ENCODE measurements around the gene TNFRSF25.
"Not testable (repeated sequence)": the region's sequence is repeated elsewhere in the genome, so short reads cannot be mapped to it uniquely, and the experiment has no call there.

TNFRSF25 gene

DNA sequence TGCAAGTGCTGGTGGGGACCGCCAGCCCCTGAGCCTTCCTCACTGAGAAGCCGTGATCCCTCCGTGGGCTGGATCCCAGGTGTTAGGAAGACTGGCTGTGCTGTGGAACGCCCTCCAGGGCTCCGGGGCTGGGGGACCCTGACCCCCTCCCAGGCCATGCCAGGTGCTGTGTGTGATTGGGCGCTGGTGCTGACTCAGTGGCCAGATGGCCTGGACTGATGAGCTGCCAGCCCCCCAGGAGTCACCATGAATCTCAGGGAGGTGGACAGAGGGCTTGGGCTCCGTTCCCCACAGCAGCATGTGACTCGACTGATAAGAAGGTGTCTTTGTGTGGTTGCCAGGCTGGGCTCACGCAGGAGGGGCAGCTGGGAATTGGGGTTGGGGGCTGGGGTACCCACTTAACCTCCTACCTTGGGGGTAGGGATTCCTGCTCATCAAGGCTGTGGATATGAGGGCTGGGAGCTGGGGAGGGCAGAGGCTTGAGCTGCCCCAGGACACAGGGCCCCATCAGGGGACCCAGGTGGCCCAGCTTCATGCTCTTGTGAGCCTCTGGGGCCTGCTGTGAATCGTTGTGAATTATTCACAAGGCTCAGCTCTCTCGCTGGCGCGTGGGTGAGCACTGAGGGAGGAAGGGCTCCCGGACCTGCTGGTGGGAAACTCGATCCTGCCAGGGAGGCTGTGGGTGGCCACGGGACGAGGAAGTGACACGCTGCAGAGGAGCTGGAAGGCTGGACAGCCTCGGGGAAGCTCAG, 36.1 kb downstream of the TNFRSF25 start:
- DNase-seq = not testable (repeated sequence)

DNA sequence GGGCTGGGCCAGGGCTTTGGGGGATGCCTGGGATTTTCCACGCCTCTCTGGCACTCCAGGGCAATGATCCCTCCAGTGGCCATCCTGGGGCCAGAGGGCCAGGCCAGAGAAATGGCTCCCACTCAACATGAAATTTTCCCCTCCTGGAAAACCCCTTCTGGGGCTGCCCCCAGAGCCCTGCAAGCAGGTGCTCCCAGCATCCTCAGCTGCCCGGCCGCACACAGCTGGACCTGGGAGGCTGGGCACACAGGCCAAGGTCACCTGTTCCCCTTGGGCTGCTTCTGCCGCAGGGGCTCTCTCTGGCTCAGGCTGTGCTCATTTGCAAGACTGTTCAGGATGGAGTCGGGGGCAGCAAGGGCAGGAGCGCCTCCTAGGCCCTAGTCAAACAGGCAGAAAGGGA, 37.5 kb downstream of the TNFRSF25 start:
- DNase-seq = not testable (repeated sequence)

DNA sequence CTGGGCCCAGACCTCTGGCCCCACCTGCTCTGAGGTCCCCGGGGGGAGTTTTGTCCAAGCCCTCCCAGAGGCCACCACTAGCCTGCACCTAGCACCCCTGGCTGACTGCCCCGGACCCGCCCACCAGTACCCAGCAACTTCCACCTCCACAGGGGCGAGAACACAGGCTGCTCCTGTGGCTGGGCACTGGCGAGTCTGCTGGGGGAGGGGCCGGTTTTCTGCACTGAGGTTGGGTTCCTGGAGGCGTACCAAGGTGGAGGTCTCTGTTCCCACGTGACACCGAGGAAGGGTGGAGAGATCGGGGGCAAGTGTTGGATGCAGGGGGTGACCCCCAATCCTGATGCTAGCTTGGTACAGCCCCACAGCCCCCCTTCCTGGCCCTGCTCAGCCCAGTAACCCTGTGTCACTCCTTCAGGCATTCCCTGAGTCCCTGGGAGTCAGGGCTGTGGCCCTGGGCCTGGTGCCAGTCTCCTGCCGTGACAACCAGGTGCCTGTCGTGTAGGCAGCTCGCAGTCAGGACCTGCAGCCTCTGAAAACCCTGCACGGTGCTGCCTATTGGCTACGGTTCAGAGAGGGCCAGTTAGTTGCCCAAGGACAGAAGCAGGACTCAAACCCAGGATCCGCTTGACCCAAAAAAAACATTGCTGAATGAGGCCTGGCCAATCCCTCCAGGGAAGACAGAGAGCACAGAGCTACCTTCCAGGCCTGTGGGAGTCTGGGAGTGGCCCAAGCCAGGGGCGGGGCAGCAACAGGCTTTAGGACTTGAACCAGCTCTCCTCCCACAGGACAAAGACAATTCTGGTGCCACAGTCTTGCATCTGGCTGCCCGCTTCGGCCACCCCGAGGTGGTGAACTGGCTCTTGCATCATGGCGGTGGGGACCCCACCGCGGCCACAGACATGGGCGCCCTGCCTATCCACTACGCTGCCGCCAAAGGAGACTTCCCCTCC, 38.3 kb downstream of the TNFRSF25 start:
- DNase-seq = no peak

DNA sequence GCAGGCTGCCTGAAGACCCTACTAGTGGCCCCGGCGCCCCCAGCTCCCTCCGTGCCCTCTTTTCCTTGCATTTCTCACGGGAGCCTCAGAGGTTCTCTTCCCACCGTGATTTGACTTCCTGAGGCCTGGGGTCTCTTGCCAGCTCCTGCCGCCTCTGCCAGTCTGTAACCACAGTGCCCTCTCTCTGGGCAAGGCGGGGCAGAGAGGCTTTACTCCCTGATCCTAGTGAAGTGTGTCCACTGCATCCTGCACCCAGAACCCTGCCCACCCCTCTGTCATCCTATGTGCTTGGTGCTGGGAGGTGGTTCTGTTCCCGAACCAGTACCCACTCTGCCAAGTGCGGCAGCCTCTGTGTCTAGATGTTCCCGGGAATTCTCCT, 39.0 kb downstream of the TNFRSF25 start:
- DNase-seq = no peak

DNA sequence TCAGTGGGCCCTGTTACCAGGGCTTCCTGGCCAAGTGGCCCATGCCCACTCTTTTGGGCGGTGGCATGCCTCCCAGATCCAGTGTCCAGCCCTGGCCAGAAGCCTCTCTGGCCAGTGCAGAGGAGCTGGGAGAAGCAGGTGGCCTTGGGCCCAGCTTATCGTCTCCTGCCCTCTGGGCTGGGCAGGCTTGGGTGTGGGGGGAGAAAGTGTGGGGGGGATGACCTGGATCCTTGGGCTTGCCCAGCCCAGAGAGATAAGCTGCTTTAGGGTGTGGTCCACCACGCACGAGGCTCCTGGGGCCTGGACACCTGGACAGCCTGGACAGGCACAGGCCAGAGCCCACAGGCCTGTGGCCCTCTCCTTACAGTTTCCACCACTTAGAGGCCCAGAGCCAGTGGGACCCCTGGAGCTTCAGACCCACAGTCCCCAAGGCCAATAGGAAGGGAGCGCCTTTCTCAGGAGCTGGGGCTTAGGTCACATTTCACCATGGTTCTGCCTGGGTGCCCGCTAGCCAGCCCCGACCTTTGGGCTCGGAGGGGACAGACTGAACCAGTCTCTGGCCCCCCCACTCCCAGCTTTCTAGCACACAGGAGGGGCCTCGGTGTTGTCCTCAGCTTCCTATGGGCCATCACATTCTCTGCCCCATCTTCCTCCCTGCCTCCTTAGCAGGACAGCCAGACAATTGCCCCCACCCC, 39.5 kb downstream of the TNFRSF25 start:
- no peak for DNase-seq

DNA sequence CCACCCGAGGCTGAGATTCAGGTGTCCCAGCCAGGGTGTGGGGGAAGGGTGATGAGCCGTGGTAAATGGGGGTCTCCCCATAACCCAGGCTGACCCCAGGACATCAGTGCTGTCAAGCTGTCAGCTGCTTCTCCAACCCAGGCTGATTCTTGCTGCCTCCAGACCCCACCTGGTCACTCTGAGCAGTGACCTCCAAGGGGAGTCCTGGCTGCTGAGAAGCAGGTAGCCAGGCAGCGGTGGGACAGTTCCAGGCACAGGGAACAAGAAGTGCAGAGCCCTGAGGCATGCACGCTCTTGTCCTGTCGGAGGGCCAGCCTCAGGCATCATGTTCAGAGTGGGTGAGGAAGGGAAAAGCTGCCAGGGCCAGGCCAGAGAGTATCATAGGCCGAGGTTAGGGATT, 40.3 kb downstream of the TNFRSF25 start:
- DNase-seq = no peak

DNA sequence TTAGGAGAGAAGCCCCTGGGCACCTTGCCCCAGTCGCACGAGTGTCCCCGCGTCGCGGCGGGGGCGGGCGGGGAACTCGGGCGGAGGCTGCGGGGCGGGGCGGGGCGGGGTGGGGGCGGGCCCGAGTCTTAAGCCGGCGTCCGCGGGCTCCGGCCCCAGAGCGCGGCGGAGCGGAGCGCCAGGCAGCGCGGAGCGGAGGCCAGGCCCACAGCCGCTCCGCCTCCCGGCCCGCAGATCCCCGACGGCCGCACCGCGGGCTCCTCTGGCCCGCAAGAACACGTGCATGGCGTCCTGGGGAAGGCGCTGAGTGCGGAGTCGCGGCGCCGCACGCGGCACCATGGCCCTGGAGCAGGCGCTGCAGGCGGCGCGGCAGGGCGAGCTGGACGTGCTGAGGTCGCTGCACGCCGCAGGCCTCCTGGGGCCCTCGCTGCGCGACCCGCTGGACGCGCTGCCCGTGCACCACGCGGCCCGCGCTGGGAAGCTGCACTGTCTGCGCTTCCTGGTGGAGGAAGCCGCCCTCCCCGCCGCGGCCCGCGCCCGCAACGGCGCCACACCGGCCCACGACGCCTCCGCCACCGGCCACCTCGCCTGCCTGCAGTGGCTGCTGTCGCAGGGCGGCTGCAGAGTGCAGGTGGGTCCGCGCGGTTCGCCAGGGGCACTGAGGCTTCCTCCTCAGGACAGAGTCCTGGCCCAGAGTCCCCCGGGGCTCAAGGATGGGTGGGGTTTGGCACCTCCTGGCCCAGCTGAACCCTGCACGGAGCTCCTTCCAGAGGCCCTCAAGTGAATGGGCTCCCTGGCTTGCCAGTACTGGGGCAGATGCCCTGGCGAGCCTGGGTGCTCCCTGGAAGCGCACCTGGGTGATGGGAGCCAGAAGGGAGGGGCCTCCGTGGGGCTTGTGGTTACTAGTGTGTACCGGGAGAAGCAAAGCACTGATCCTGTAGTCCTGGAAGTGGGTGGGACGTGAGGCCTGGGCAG, 41.1 kb downstream of the TNFRSF25 start, which contains the start of gene ESPN:
ESPN (plus strand) TSS at position 158 of the 975 bp plus-strand sequence; CDS start at position 338, 180 bp downstream.
- DNase-seq = peak; percentile 61

DNA sequence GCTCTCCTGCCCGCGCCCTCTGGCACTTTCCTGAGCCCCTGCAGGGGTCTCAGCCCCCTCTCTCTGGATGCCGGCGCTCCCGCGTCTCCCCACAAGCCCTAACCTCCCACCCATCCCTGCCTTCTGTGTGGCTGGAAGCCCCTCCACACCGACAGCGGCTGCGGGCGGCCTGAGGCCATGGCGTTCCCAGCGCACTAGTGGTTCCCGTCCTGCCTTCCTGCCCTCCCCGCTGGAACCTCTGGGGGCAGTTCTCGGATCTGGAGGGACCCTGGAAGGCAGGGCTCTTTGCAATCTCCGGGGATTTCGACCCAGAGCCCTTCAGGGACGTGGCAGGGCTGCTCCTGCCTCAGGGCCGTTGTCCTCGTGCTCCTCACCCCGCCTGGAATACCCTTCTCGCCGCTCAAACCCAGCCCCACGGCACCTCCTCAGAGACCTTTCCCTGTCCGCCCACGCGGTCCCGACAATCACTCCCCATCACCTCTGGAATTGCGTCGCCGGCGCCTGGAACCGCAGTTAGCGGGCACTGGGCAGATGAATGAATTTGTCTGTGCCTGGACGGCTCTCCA, 41.9 kb downstream of the TNFRSF25 start:
- peak; percentile 49 for DNase-seq

DNA sequence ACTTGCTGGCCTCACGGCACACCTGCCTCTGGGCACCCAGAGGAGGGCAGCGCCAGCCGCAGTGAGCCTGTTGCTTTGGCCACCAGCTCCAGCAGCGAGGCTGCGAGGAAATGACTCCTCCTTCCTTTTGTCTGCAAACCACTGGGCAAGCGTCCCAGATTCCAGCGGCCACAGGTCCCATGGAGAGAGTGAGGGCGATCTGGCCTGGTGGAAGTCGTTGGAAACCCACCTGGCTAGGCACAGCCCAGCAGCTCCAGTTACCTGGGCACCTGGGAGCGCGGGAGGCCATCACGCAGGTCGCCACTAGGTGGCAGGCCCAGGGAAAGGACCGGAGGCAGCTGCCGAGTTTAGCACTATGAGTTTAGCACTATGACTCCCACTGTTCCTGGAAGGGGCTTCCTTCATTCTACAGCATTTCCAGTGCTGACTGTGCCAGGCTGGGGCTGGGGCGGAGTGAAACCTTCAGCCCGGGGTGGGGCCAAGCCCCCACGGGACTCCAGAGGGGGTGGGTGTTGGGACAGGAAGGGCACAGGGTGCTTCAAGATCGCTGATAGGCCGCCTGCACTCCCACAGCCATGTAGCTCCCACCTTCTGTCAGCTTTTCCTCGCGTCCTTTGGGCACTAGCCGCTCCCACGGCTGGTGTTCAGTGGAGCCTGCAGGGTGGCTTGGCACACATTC, 42.5 kb downstream of the TNFRSF25 start:
- DNase-seq = peak; percentile 80

DNA sequence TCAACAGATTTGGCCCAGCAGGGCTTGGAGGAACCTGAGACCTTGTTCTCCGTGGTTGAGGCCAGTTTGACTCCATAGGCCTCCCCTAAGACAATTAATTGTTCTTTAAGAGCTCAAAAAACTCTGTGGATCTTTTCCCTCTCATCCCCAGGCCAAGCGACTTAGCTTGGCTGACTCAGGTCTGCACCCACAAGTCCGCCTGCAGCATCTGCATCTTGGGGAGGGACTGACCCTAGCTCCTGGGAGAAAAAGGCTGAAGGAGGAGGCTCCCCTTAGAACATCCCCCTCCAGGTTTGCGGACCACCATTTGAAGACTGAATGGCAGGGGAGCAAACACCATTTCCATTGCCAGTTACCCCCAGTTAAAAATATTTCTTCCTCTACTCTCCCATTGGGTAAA, 44.7 kb downstream of the TNFRSF25 start:
- peak; percentile 52 for DNase-seq

DNA sequence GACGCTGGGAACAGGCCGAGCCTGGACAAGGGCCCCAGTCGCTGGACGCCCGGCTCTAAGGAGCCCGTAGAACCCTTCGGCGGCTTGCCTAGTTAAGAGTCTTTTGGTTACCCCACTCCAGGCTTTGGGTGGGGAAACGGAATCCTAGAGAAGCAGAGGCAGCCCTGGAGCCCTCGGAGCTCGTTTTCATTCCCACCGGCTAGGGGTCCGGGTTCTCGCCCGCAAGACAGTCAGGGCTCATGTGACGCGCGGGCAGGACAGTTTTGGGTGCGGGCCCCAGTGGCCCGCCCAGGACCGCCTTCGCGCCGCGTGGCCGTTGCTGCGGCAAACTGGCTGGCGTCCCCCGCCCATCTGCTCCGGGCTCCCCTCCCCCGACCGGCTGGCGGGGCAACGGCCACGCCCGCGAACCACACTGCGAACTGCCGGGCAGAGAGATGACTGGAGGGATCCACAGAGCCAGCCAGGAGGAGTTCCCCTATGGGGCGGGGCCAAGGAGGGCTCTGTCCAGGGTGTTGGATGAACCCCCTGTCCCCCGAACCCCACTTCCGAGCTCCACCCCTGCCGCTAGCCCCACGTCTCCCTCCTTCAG, 45.4 kb downstream of the TNFRSF25 start:
- peak; percentile 62 for DNase-seq

DNA sequence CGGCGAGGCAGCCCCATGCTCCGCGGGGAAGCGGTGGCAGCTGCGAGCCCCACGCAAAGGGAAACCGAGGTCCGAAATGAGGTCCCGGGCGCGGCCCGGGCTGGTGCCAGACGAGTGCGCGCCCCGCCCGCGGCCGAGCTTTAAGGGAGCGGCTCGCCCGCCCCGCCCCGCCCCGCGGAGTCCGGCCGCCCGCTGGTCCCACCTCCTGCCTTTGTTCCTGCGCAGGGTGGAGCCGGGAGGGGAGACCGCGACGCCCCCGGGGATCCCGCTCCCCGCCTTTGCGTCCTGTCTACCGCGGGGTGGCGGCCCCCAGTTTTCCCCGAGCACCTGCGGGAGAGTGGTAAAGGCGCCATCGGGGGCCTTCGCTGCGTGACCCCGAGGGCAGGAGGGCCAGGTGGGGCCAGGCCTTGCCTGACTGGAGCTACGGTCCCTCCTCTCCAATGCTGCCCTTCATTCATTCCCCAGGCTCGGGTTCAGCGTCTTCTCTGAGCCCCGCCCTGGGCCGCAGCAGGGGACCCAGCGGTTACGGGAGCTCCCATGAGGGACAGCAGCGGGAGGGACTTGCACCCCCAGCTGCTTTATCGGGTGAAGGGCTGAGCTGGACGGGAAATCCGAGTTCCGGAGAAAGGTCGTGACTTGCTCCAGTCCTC, 46.0 kb downstream of the TNFRSF25 start, which contains the start of gene HES2:
HES2 (minus strand) TSS at position 116 of the 650 bp plus-strand sequence; CDS start at position 17, 99 bp downstream.
- DNase-seq = peak; percentile 50

DNA sequence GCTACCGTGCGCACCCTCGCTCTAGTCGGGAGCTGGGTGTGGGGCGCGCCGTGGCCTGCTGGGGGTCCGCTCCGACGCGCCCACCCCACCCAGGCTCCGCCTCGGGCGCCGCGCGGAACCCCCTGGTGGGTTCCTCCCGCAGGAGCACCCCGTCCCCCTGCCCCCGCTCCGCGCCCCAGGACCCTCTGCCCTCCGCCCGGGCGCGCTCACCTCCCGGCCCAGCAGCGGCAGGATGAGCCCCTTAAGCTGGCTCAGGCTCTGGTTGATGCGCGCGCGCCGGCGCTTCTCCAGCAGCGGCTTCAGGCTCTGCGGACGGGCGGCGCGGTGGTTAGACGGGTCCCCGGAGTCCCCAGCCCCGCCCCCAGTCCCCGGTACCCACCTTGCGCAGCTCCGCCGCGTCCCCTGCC, 46.6 kb downstream of the TNFRSF25 start:
- DNase-seq = peak; percentile 65

DNA sequence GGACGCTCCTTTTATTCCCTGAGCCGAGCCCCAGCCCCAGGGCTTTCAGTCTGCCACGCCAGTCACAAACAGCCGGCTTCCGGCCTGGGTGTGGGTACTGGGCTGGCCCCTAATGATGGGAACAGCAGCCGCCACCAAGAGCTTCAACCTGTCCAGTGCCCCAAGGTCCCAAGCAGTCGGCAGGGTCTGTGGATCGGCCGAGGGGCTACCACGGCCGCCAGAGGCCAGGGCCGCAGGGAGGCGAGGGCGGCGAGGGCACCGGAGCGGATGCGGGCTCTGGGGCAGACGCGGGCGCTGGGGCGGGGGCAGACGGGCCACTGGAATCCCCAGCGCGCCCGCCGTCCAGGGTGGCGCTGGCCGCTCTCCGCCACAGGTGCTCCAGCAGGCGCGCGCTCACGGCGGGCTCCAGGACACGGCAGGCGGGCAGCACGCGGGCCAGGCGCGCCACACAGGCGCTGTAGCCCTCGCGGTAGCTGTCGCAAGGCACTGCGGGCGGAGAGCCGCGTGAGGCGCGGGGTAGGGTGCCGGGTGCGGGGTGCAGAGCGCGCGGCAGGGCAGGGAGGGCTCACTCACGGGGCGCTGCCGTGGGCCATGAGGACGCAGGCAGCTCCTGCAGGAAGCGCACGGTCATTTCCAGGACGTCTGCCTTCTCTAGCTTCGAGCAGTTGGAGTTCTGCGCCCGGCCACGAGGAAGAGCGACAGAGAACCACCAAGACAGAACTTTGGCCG, 47.1 kb downstream of the TNFRSF25 start:
- no peak for DNase-seq

DNA sequence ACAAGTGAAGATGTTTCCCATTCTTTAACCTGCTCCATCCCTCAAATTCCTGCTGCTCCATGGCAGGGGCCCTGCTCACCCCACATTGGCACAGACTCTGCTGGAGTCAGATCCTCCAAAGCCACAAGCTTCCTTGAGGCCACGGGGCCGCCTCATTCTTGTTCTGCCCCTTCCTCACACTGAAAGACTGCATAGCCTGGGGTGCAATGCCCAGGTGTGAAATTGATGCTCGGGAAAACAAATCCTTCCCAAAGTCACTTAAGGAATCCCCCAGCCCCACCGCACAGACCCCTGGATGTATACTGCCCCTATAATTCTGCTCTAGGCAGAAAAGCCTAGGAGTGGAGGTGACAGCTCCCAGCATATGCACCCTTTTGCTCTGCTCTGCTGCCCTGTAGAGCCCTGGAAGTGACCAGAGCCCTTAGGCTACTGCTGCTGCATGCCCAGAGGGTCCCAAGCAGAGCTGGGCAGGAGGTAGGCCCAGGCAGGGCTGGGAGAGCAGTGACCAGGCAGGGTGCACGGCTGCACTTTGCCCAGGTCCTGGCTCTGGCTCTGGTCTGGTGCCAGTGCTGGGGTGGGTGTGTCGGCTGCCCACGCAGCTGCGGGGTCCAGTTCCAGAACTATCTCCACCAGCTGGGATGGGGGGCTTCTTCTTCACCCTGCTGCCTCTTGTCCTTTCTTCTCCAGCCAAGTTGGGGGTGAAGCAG, 47.9 kb downstream of the TNFRSF25 start:
- DNase-seq = no peak

DNA sequence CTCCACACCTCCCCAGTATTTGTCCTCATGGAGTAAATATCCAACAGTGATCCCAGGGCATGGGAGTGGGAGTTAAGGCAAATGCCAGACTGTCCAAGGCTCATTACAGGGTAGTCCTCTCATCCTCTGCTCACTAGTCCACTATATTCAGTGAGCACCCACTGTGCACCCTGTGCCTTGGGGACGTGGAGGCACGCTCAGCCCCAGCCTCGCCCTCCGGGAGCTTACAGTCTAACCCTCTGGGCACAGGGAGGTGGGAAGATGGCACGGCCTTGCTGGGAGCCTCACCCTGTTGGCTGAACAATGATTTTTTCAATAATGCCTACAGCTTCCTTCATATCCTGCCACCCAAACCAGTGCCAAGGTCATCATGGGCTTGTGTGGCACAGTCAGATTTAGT, 49.1 kb downstream of the TNFRSF25 start:
- DNase-seq = no peak

DNA sequence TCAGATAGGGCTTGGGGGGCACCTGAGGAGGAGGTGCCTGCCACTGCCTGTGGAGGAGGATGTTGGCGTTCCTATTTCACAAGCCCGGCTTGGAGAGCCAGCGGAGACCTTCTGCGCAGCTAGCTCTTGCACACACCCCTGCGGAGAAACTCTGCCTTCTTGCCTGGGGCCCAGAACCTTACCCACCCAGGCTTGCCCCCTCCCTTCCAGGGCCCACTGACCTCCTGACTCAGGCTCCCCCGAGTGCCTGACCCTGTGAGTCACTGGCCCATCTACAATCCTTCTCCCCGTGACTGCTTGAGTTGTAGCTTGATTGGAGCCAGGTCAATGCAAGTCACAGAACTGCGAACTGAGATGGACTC, 49.7 kb downstream of the TNFRSF25 start:
- DNase-seq = no peak

DNA sequence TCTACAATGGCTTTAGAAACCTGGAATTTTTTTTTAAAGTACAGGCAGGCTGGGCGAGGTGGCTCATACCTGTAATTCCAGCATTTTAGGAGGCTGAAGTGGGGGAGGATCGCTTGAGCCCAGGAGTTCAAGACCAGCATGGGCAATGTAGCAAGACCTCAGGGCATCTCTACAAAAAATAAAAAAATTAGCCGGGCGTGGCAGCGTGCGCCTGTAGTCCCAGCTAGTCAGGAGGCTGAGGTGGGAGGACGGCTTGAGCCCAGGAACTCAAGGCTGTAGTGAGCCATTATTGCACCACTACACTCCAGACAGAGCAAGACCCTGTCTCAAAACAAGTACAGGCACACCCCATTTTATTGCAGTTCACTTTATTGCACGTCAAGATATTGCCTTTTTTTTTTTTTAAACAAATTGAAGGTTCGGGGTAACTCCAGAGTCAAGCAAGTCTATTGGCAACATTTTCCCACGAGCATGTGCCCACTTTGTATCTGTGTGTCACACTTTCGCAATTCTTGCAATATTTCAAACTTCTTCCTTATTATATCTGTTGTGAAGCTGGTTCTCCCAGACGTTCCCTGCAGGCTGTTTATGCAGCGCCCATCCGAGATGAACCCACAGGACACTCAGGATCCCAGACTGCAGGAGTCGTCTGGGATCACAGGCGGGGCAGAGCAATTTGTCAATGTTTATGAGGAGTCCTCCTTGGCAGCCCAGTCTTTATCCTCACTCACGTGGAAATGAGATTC, 50.9 kb downstream of the TNFRSF25 start:
- no peak for DNase-seq
